Stimulated activated CD4-positive, alpha-beta T cell treated with anti-CD3 and anti-CD28 coated beads, Interleukin-1b, Interleukin-23, amount 100 ng/mL, for 4 hours (primary cell): Measurements from ENCODE around the gene EPN3.

ENCODE experiments used
- DNase-seq, 2 donors: peaks; one replicate each; pipeline ENCODE4 v3.0.0-alpha.2; 2020; ENCODE audit warnings: low read depth in 2 of 2

The EPN3 gene

GRCh38 chr17:50549256-50549941, 16.9 kb downstream of the EPN3 start:
- DNase-seq: no peak

- no peak for DNase-seq
Measured at GRCh38 chr17:50549969-50550368, 17.4 kb downstream of the EPN3 start.

DNA sequence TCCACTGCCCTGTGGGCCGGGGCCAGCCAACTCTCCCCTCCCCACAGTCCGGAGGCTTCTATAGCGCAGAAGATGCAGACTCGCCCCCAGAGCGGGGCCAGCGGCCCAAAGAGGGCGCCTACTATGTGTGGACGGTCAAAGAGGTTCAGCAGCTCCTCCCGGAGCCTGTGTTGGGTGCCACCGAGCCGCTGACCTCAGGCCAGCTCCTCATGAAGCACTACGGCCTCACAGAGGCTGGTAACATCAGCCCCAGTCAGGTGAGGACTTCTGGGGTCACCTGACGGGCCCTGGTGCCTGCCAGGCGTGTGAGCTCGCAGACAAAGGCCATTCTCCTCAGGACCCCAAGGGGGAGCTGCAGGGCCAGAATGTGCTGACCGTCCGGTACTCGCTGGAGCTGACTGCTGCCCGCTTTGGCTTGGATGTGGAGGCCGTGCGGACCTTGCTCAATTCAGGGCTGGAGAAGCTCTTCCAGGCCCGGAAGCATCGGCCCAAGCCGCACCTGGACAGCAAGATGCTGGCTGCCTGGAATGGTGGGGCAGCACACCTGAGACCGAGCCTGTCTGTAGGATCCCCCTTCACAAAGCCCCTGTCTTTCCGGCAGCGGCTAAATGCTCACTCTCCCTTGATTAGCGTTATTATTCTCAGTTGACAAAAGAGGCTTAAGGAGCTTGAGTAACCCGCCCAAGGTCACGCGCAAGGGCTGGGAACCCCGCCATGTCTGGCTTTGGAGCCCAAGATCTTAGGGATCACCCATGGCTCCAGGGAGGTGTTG, 18.3 kb downstream of the EPN3 start:
- DNase-seq: no peak

DNA sequence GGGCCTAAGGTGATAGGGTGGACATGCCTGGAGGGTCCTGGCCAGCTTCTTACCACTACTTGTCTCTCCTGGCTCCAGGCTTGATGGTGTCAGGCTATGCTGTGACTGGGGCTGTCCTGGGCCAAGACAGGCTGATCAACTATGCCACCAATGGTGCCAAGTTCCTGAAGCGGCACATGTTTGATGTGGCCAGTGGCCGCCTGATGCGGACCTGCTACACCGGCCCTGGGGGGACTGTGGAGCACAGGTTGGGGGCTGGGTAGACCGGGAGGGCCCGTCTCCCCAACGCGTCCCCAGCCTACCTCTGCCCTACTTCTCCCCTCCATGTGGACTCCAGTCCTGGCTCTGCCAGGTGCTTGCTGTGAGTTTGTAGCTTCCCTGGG, 18.9 kb downstream of the EPN3 start:
- DNase-seq: no peak

DNA sequence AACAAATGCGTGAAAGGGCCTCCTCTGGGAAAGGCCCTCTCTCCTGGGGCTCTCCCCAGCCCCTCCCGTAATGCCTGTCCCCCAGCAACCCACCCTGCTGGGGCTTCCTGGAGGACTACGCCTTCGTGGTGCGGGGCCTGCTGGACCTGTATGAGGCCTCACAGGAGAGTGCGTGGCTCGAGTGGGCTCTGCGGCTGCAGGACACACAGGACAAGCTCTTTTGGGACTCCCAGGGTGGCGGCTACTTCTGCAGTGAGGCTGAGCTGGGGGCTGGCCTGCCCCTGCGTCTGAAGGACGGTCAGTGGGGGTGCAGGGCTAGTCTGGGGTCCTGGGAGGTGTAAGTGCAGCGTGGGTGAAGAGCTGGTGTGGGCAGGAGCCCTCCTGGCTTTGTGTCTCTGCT, 19.3 kb downstream of the EPN3 start:
- no peak for DNase-seq

DNA sequence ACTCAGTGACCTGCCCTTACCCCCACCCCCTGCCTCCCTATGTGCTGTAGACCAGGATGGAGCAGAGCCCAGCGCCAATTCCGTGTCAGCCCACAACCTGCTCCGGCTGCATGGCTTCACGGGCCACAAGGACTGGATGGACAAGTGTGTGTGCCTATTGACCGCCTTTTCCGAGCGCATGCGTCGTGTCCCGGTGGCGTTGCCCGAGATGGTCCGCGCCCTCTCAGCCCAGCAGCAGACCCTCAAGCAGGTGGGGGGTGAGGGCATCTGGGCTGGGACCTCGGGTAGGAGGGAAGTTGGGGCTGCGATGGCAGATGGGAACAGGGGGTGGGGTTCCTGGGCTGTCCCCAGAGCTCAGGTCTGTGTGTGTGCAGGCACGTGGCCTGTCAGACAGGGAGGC, 21.7 kb downstream of the EPN3 start:
- no peak for DNase-seq

DNA sequence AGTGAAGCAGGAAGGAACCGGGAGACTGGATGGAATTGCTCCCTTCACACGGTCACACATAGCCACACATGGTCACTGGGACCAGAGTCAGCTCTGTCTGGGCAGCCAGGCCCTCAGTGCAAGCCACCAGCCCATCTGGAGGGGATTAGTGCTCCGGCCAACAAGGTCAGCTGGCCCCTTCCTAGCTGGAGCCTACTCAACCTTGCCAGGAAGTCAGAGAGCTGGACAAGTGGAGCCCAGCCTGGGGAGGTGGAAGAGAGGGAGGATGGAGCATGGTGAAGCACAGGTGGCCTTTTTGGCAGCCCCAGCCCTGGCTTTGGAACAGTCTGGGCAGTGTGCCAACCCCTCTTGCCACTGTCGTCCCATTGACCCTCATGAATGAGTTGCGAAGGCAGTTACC, 24.3 kb downstream of the EPN3 start:
- DNase-seq: no peak

DNA sequence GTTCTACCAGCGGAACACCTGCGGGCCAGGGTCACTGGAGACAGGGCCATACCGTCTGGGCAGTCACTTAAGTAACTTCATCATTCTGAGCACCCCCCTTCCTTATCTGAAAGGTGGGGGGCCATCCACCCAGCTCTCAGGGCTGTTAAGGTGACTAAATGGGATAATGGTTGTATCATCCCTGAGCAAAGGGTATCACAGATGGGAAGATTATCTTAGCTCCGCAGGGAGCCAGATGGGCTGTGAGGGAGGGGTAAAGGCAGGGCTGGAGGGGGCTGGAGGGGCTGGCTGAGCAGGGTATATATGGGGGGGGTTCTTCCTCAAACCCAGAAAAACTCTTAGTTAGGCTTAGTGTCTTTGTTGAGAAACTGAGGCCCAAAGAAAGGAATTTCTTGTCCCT, 25.1 kb downstream of the EPN3 start:
- no peak for DNase-seq

DNA sequence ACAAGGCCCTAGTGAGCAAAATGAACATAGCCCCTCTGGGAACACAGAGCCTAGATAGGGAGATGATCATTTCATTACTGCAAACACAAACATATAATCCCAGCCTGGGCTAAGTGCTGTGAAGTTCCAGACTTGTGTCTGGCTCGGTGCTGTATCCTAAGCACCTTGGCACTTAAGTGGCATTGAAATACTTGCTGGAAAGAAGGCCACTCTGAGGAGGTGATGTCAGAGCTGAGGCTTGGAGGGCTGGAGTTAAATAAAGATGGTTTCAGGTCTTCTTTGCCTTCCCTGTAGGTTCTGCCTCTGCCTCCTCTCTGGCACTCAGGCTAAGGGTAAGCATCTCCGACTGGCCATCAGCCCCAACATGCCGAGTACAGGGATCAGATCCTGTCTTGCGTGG, 25.6 kb downstream of the EPN3 start:
- DNase-seq: no peak

DNA sequence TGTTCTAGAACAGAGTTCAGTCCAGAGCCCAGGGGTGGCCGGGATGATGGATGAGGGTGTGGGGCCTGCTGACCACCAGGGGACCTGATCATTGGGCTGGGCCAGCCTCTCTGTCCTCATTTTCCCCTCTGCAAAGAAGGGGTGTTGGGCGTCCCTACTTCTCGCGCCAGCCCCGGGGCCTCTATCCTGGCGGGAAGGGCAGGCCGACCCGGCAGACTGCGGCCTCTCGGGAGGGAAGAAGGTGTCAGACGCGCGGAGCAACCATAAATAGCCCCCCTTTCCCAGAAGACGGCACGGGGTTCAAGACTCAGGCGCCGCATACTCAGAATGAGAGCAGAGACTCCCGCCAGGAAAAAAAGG, 26.0 kb downstream of the EPN3 start:
- no peak for DNase-seq

GRCh38 chr17:50558941-50559614, 26.5 kb downstream of the EPN3 start:
- no peak for DNase-seq

DNA sequence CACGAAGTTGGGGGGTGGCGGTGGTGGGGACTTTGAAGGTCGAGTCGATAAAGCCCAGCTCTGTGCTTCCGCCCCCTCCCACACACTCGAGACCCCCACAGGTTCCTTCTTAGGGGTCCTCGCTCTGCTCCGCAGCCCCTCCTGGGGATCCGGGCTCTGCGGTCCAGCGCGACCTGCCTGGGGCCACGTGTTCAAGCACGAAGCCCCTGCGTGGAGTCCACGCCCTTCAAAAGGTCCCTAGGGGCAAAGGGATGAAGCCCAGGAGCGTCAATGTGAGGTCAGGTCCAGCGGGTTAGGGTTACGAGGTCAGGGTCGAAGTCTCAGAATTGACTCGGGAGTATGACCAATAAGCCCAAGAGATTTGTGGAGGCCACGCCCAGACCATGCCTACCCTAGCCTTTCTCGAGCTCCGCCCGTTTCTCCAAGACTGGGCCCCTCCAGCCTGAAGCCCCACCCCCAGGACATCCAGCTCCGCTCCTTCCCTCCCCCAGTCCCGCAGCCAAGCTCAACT, 27.2 kb downstream of the EPN3 start:
- no peak for DNase-seq

DNA sequence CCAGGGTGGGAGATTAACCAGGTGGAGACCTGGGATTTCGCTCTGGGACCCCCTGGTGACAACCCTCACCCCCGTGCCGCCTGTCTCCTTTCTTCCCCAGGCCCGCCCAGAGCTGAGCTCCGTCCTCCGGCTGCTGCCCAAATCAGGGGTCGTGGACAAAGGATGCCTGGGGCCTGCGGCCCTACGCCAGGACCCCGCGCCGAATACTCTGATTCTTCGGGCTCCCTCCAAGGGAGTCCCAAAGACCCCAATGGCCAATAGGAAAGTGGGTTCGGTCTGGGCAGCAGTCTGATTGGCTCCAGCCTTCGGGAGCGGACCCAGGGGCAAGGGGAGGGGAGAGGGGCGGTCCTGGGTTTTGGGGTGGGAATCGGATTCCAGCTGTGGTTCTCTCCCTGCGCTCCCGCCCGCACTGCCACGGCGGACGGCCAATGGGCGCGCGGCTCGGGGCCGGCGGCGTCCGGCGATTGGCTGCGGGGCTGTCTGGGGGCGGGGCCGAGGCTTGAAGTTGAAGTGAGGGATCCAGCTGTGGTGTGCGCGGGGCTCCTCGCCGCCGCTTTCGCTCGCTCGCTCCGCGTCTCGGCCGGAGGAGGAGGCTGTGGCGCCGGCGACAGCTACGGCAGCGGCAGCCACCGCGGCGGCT, 27.8 kb downstream of the EPN3 start, which contains the start of gene CACNA1G:
Gene CACNA1G, plus strand, starts transcription at position 531 of the 640 bp plus-strand sequence. CDS start 745 bp downstream, outside the sequence.
- DNase-seq: peak; percentile 79 to 85

GRCh38 chr17:50560931-50561745, 28.6 kb downstream of the EPN3 start:
- no peak for DNase-seq

DNA sequence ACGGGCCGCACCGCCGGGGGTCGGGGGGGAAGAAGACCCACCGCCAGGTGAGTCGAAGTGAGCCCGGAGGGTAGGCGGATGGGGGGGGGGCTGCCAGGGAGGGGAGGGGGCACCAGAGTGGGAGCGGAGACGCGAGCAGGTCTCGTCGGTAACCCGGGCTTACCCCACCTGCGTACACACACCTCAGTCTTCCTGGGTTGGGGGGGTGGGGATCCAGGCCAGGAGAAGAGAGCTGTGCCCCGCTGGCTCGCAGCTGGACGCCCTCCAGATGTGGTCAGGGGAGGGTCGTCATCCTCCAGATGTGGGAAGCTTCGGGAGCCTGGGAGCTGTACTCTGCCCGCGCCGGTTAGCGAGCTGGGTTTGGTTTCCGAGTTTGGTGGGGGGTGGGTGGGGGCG, 29.2 kb downstream of the EPN3 start:
- DNase-seq: no peak

GRCh38 chr17:50562242-50563091, 29.9 kb downstream of the EPN3 start:
- no peak for DNase-seq

DNA sequence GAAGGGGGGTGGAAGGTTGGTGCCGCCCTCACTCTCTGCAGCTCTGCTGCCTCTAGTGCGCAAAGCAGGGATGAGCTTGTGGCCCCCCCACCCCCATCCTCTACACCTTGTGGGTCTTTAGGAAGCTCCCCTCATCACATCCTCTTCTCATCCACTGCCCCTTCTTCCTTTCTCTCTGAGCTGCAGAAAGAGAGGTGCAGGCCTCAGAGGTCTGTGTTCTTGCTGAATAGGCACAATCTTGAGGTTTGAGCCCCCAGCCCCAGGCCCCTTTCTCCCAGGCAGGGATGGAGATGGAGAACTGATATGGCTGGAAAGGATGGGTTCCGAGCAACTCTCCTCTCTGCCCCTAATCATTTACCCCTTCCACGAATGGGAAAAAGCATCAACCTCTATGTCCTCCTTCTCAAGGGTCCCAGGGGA, 30.6 kb downstream of the EPN3 start:
- DNase-seq: no peak

GRCh38 chr17:50564916-50565315, 32.4 kb downstream of the EPN3 start:
- DNase-seq: no peak

DNA sequence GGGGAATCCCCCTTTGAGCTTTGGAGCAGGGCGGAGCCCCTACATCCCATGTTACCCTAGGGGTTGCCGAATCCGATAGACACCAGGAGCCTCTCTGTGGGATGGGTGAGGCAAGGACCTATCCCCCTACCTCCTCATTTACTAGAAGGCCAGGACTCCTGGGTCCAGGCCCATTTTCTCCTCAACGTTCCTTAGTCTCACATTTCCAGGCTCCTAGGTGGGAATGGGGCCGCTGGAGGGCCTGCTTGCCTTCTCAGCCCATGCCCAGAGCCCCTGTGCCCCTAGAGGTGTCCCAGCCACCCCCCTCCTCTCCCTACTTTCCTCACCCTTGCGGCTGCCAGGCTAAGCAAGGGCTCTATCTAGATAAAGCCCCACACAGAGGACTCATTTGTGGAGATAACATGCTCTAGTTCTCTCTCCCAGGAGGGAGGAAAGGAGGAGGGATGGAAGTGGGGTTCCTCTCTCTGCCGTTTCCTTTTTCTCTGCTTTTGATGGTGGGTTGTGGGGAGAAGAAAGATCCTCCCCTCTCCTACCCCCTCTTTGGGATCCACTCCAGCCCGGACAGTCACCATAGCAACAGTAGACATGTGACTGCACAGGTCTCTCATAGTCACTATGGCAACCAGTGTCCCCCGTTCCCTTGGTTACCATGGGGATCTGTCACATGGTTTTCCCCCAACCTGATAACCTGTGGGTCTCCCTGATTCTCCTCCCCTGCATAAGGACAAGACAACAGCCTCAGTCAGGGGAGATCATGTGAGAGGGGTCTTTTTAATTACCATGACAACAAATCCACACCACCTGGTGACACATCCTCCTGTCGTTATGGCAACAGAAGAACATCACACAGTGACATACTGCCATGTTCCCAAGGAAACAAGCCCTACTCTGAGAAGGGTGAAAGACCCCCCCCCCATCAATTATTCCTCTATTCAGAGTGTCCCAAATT, 33.1 kb downstream of the EPN3 start:
- no peak for DNase-seq
